ENCODE data around the gene SAE1.
"Not testable (repeated sequence)": the region's sequence is repeated elsewhere in the genome, so short reads cannot be mapped to it uniquely, and the experiment has no call there.

The SAE1 gene

DNA sequence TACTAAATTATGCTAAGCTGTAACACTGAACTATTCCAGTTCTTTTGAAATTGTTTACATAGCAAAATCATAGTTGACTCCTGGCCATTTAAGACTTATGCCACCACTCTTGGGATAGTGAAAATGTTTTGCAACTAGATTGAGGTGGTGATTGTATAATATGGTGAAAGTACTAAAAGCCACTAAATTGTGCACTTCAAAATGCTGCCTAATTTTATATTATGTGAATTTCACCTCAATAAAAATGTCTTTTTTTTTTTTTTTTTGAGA is 5.0 kb upstream of the SAE1 start:
- DNase-seq (ENCODE audit: extremely low read depth in 1 of 2, low read depth in 1 of 2): no peak

DNA sequence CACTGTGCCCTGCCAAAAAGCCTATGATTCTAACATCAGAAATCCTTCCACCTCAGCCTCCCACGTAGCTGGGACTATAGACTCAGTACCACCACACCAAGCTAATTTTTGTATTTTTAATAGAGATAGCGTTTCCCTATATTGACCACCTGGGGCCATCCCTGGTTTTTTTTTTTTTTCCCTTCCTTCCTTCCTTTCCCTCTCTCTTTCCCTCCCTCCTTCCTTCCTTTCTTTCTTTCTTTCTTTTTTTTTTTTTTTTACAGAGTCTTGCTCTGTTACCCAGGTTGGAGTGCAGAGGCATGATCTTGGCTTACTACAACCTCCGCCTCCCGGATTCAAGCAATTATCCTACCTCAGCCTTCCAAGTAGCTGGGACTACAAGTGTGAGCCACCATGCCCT is 1.1 kb upstream of the SAE1 start:
- no peak for DNase-seq (ENCODE audit: extremely low read depth in 1 of 2, low read depth in 1 of 2)

DNA sequence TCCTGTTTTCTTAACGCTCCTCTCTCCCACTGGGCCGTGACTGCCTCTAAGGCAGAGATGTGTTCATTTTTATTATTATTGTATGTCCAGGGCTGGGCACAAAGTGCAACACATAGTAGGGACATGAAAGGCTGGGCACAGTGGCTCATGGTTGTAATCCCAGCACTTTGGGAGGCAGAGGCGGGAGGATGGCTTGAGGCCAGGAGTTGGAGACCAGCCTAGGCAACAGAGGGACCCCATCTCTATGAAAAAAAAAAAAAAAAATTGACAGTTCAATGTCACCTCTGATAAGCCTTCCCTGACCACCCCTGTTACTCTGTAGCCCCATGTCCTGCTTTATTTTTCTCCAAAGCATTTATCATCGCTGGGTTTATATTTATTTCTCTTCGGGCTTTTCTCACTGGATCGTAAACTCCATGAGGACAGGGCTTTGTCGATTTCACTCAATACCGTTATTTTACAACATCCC is 481 bp upstream of the SAE1 start:
- DNase-seq (ENCODE audit: extremely low read depth in 1 of 2, low read depth in 1 of 2): no peak

DNA sequence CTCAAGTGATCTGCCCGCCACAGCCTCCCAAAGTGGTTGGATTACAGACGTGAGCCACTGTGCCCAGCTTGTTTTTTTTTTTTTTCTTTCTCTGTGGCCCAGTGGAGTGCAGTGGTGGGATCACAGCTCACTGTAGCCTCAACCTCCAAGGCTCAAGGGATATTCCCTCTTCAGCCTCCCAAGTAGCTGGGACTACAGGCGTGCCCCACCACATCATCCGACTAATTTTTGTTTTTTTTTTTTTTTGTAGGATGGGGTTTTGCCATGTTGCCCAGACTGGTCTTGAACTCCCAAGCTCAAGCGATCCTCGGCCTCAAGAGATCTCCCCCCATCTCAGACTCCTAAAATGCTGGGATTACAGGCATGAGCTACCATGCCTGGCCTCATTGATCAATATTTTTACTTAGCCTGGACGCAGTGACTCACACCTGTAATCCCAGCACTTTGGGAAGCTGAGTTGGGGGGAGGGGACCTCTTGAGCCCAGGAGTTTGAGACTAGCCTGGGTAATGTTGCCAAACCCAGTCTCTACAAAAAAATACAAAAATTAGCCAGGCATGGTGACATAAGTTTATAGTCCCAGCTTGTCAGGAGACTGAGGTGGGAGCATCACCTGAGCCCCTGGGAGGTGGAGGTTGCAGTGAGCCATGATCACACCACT is 1.7 kb downstream of the SAE1 start:
- DNase-seq (ENCODE audit: extremely low read depth in 1 of 2, low read depth in 1 of 2): no peak

DNA sequence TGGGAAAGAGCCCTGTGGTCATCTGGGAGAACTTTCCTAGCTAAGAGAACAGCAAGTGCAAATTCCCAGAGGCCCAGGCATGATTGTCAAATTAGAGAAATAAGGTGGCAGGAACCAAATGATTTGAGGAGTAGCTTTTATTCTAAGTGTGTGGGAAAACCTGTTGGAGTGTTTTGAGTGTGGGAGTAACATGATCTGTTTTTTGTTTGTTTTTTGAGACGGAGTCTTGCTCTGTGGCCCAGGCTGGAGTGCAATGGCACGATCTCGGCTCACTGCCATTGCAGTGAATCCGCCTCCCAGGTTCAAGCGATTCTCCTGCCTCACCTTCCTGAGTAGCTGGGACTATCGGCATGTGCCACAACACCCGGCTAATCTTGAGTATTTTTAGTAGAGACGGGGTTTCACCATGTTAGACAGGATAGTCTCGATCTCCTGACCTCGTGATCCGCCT is 2.4 kb downstream of the SAE1 start:
- DNase-seq (ENCODE audit: extremely low read depth in 1 of 2, low read depth in 1 of 2): no peak

DNA sequence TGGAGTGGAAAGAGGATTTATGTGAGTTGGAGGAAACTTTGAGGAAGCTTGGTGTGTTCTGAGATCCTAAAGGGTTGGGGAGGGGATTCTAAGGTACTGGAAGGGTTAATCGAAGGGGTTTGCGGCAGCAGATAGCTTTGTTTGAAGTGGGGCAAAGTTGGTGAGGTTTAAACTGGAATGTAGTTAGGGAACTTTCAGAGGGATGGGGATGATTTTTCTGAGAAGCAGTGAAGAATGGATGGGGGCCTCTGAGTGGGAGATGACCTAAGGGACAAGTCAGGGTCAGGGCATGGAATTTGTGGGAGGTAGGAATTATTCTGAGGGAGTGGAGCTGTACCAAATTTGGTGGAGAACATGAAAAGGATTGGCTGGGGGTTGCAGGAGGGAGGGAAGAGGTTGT is 3.9 kb downstream of the SAE1 start:
- DNase-seq (ENCODE audit: extremely low read depth in 1 of 2, low read depth in 1 of 2): no peak

DNA sequence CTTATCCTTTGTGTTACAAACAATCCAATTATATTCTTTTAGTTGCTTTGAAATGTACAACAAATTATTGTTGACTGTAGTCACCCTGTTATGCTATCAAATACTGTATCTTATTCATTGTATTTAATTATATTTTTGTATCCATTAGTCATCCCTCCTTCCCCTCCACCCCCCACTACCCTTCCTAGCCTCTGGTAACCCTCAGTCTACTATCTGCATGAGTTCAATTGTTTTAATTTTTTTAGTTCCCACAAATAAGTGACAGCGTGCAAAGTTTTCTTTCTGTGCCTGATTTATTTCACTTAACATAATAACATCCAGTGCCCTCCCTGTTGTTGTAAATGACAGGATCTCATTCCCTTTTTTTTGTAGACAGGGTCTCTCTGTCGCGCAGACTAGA is 4.5 kb downstream of the SAE1 start:
- DNase-seq (ENCODE audit: extremely low read depth in 1 of 2, low read depth in 1 of 2): no peak

DNA sequence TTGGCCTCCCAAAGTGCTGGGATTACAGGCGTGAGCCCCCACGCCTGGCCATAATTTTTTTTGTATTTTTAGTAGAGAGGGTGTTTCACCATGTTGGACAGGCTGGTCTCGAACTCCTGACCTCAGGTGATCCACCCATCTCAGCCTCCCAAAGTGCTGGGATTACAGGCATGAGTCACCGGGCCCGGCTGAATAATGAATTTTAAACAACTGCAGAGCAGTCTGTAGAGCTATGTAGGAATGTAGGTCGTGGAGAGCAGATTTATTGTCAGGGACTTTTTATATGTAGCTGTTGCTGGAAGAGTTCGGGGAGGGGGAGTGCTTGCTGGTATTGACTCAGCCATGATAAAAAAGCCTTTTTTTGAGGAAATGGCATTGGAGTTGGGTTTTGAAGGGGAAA is 10.6 kb downstream of the SAE1 start:
- not testable (repeated sequence) for DNase-seq (ENCODE audit: extremely low read depth in 1 of 2, low read depth in 1 of 2)

DNA sequence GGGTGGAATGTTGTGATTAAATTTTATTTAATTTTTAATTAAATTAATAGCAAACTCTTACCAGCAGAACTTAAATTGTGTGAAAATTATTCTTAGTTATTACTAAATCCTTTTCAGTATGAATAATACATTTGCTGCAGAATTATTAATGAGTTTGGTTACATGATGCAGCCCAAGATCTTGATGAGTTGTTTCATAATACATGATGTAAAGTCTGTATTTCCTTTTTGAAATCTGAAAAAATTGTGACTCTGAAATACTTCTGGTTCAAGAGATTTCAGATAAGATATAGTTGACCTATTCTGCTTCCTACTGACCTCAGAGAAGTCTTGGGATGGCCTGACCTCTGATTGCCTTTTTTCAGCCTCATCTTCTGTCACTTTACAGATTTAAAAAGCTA is 11.1 kb downstream of the SAE1 start:
- no peak for DNase-seq (ENCODE audit: extremely low read depth in 1 of 2, low read depth in 1 of 2)

DNA sequence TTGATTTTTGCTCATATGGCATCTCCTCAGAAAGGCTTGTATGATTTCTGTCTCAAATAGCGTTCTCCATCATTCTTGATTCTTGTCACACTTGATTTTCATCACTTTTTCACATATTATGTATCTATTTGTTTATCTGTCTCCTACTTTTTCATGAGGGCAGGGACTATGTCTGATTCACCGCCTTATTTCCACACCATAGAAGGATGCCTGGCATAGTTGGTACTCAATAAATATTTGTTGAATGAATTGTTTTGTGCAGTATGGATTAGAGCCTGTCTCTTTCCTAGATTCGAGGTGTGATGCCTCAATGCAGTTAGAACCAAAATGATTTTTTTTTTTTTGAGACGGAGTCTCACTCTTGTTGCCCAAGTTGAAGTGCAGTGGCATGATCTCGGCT is 12.1 kb downstream of the SAE1 start:
- no peak for DNase-seq (ENCODE audit: extremely low read depth in 1 of 2, low read depth in 1 of 2)

DNA sequence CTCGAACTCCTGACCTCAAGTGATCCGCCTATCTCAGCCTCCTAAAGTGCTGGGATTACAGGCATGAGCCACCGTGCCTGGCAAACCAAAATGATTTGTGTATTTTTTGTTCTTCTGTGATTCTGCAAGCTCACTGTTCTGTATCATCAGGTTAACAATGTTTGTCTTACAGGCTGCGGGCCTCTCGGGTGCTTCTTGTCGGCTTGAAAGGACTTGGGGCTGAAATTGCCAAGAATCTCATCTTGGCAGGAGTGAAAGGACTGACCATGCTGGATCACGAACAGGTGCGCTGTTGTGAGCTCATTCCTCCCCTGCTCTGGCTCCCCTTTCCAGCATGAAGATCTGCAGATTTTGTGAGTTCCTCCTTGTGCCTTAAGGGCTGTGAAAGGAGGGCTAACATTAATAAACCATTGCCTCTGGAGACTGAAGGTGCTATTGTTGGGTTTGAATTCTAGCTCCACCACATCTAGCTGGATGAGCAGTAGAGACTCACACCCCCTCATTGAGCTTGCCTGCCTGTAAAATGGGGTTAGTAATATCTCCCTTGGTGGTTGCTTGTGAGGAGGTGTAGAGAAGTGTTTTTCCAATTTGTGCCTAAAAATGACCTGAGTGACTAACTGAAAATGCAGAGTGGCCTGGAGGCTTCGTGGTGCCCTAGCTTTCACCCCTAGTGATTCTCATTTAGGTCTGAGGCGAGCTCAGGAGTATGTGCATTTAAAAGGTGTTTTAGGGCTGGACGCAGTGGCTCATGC is 12.9 kb downstream of the SAE1 start:
- no peak for DNase-seq (ENCODE audit: extremely low read depth in 1 of 2, low read depth in 1 of 2)

DNA sequence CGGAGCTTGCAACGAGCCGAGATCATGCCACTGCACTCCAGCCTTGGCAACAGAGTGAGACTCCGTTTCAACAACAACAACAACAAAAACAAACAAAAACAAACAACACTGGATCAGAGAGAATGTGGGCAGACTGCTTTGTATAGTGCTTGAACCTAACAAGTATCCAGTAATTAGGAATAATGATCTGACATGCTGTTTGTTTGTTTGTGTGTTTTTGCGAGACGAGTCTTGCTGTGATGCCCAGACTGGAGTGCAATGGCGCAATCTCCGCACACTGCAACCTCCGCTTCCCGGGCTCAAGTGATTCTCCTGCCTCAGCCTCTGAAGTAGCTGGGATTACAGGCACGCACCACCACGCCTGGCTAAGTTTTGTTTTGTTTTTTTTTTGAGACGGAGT is 14.0 kb downstream of the SAE1 start:
- DNase-seq (ENCODE audit: extremely low read depth in 1 of 2, low read depth in 1 of 2): no peak

DNA sequence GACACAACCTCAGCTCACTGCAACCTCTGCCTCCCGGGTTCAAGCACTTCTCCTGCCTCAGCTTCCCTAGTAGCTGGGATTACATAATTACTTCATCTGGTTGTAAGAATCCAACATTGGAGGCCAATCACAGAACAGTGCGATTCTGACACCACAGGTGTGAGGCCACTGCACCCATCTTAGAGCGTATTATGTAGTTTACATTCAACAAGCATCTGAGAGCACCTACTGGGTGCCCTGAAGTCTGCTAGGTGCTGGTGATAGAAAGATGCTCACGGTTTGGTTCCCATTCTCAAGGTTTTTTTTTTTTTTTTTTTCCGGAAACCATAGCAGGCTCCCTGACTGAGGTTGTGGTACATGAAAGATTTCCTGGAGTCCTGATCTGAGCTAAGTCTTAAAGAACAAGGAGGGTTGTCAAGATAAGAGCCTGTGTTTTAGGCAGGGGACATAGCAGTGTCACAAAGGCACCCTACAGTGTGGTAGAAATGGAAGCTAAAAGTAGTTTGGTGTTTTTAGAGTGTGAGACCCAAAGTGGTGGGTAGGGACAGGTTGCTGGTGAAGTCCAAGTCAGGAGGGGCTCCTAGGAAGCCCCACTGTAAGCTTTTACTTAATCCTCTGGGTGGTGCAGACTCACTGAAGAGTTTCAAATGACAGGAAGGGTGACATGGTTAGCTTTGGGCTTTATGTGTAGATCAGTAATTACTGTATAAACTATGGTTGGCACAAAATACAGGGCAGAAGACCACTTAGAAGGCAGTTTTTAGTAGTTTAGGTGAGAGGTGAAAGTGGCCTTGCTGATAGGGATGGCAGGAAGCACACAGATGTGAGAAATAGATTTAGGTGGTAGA is 15.2 kb downstream of the SAE1 start:
- no peak for DNase-seq (ENCODE audit: extremely low read depth in 1 of 2, low read depth in 1 of 2)

DNA sequence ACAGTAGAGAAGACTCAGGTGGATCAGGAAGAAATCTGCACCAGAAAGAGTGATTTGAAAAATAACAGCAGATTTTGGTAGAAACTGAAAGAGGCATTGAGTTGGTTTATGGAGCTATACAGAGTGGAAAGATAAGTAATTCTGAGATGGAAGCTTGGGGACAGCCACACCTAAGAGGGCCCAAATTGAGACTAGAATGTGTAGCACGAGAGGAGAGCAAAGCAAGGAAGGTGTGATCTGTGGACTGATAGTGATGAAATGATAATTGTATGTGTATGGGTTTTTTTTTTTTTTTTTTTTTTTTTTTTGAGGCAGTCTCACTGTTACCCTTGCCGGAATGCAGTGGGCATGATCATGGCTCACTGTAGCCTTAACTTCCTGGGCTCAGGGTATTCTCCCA is 16.3 kb downstream of the SAE1 start:
- DNase-seq (ENCODE audit: extremely low read depth in 1 of 2, low read depth in 1 of 2): no peak

DNA sequence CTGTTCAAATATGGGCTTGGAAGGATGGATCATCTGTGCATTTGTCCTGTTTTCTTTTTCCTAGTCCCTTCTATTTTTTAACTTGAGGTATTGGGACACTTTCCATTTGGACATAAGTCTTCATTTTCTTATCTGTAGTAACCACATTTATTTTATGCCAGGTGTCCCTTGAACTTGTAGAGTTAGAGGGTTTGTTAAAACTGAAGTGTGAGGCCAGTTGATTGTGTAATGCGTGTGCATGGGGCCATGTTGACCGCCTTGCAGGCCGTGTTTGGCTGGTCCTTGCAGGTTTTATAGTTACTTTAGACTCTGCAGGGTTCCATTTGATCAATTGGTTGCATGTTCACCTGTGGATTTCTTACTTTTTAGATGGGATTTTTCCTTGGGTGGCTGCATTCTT is 21.0 kb downstream of the SAE1 start:
- DNase-seq (ENCODE audit: extremely low read depth in 1 of 2, low read depth in 1 of 2): no peak

DNA sequence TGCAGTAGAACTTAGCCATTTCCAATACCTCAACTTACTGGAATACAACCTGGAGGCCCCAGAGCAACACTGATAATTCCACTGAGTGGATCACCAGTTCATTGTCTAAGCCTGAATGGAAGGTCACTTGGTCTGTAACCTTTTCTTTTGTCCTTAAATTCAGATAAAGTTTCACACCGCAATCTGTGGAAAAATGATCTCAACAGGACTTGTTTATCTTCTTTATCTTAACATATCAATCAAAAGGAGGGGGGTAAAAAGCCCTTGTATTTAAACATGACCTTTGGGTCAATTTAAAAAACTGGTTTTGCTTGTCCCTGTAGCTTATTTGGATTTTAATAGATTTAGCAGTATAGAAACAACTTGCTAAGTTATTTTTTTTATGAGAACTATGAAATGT is 21.6 kb downstream of the SAE1 start:
- no peak for DNase-seq (ENCODE audit: extremely low read depth in 1 of 2, low read depth in 1 of 2)

DNA sequence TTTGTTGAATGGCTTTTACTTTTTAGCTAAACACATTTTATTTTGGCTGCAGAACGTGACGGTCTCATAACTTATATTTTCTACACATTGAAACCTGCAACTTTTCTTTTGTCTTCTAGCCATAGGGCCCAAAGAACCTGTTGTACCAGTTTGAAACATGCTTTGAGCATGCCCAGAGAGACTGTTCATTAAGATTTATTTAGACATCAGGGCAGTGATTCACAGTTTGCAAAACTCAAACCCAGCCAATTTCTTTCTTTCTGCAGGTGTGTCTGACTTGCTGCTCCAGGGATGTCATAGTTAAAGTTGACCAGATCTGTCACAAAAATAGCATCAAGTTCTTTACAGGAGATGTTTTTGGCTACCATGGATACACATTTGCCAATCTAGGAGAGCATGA is 22.0 kb downstream of the SAE1 start:
- no peak for DNase-seq (ENCODE audit: extremely low read depth in 1 of 2, low read depth in 1 of 2)

DNA sequence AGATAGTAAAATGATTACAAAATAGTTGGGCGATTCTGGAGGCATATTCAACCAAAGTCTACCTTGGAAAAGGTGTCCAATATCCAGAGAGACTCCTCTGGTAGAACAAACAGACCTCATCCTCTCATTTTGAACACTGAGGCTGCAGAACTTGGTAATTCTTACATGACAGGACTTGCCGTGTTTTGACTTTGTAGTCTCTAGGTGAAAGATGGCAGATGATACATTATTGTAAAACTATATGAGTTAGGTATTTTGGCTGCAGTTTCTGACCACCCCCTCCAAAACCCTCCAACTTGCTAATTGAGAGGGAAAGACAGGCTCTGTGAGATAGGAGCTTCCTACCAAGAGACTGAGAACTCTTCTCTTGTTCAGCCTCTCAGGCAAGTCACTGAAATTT is 22.6 kb downstream of the SAE1 start:
- DNase-seq (ENCODE audit: extremely low read depth in 1 of 2, low read depth in 1 of 2): no peak

DNA sequence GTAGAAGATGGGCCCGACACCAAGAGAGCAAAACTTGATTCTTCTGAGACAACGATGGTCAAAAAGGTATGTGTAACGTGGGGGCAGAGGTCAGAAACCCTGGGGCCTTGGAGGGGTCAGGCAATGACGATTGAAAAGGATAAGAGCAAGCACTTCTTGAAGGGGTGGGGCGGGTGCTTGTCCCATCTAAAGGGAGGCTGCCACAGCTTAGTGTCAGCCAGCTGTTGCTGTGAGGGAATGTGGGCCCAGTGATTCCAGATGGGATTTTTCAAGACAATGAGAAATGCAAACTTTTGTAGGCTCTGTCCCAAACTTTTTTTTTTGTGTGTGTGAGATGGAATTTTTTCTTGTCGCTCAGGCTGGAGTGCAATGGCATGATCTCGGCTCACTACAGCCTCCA is 24.5 kb downstream of the SAE1 start:
- DNase-seq (ENCODE audit: extremely low read depth in 1 of 2, low read depth in 1 of 2): no peak

DNA sequence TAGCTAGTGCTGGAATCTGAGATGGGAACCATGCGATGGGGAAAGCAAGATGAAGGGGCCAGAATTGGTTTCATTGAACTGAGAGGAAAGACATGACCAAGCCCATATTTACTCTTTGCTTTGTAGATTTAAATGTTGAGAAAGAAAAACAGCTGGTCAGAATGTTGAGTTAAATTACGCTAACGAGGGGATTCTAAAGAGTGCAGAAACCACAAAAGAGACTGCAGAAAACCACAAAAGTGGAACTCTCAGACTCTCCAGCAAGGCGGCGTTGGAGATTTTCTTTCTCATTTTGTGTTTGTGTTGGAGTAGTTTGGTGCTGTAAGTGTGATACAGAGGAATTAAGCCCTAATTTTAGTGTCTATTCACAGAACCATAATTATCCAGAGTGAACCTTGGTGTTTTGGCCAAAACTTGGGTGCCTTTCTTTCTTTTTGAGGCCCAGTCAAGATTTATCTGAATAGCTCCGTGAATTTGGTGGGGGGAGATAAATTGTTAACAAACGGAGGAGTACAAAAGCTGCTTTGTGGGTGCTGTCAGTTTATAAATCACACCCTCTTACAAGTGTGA is 26.3 kb downstream of the SAE1 start:
- no peak for DNase-seq (ENCODE audit: extremely low read depth in 1 of 2, low read depth in 1 of 2)

DNA sequence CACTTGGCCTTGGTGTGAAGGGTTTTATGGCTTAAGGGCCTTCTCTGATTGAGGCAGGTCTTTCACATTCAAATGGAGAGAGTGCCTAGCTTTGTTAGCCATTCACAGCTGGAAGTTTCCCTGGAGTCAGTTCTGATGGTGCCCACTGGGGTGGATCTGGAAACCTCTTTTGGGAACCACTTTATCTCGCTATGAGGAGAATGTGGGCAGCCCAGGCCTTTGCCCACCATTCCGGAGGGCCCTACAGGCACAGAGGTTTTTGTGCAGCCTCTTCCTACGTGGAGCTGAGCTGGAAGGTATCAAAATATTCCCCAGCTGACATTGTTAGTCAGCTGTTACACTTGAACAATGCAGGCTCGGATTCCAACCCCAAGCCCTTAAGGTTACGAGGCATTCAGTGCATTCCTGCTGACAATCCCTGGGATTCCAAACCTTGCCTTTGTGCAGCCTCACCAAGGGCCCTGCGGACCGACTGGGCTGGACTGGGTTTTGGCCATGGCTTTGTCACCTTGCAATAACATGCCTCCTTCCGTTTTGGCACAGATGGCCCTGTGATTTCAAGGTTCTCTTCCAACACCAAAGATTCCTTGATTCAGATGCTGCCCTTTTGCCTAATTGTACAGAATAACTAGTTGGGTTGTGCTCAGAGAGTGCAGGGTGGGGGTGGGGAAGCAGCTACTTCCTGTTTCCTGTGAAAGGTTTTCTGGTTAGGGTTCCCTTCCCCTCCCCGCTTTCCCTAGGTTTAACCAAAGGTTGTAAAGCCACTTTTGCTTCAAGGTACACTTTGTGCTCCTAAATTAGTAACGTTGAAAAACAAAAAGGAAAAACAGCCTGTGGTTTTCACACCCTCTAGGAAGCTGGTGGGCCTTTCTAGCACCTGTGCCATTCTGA is 27.0 kb downstream of the SAE1 start:
- DNase-seq (ENCODE audit: extremely low read depth in 1 of 2, low read depth in 1 of 2): no peak

Data from activated CD8-positive, alpha-beta memory T cell treated with anti-CD3 and anti-CD28 coated beads for 1 hour (primary cell).